GM12878 (cell line): ENCODE results near the gene HTR4.

Experiments
- BCLAF1 ChIP-seq: fragments of 450-650 bp; IDR thresholded peaks from 2 replicates; pipeline ENCODE4 v1.6.1; 2017; ENCODE audit warnings: antibody characterized with exemption, mild to moderate bottlenecking, moderate library complexity
- CTCF ChIP-seq, 3 experiments: IDR thresholded peaks in 2 of 3; conservative IDR thresholded peaks in 1 of 3; 2 replicates each; pipeline ENCODE4 v1.5.1; 2011; ENCODE audit warnings: low read depth in 3 of 3, low read length in 3 of 3, mild to moderate bottlenecking in 3 of 3, control low read depth in 2 of 3, moderate library complexity in 2 of 3, inconsistent platforms in 1 of 3, mixed read lengths in 1 of 3; ENCODE audit not compliant: control insufficient read depth in 2 of 3, insufficient read depth in 1 of 3; ENCODE audit errors: extremely low read depth in 1 of 3
- EP300 ChIP-seq, 2 experiments: fragments of 150-350 bp in 1 of 2; IDR thresholded peaks; 2 replicates each; pipeline ENCODE4 v1.6.1; 2011 to 2012; ENCODE audit warnings: low read depth in 2 of 2, low read length in 2 of 2, borderline replicate concordance in 1 of 2, improper control_type of control experiment in 1 of 2, inconsistent platforms in 1 of 2; ENCODE audit not compliant: control insufficient read depth in 1 of 2
- EZH2 ChIP-seq: IDR thresholded peaks from 2 replicates; pipeline ENCODE4 v1.6.1; 2012; ENCODE audit warnings: low read depth, mild to moderate bottlenecking, control low read depth, inconsistent platforms, low read length, borderline replicate concordance; ENCODE audit not compliant: control insufficient read depth
- HDAC6 ChIP-seq: fragments of 200-600 bp; sonication (generic); IDR thresholded peaks from one replicate; pipeline ENCODE4 v1.8.0; 2017; ENCODE audit warnings: antibody characterized with exemption; ENCODE audit not compliant: unreplicated experiment
- IRF5 ChIP-seq: fragments of 450-650 bp; IDR thresholded peaks from 2 replicates; pipeline ENCODE4 v1.6.1; 2017; ENCODE audit warnings: borderline replicate concordance
- MYC ChIP-seq: IDR thresholded peaks from 2 replicates; pipeline ENCODE4 v1.6.1; 2011; ENCODE audit warnings: mild to moderate bottlenecking, low read length, moderate library complexity, inconsistent platforms; ENCODE audit not compliant: insufficient read depth, insufficient replicate concordance, insufficient read length, severe bottlenecking
- POLR2A ChIP-seq: IDR thresholded peaks from 2 replicates; pipeline ENCODE4 v1.6.1; 2011; ENCODE audit warnings: low read depth, mild to moderate bottlenecking, low read length
- POLR2AphosphoS2 ChIP-seq: IDR thresholded peaks from 2 replicates; pipeline ENCODE4 v1.6.1; 2011; ENCODE audit warnings: low read depth, mild to moderate bottlenecking, low read length, improper control_type of control experiment, moderate library complexity
- REST ChIP-seq: IDR thresholded peaks from 2 replicates; pipeline ENCODE4 v1.6.1; 2012; ENCODE audit warnings: mild to moderate bottlenecking, low read depth, low read length
- RFX5 ChIP-seq: IDR thresholded peaks from 2 replicates; pipeline ENCODE4 v1.6.1; 2011; ENCODE audit warnings: low read depth, low read length, improper control_type of control experiment
- SMARCA5 ChIP-seq: fragments of 450-650 bp; IDR thresholded peaks from 2 replicates; pipeline ENCODE4 v1.6.1; 2017; ENCODE audit warnings: mild to moderate bottlenecking
- TCF7 ChIP-seq: IDR thresholded peaks from 2 replicates; pipeline ENCODE4 v1.6.1; 2014; ENCODE audit warnings: antibody characterized with exemption, borderline replicate concordance

GRCh38 chr5:148459669-148460068 lies 194.7 kb downstream of the HTR4 start:
- TF ChIP-seq POLR2A: no peak
- no peak for TF ChIP-seq EP300 (IDR thresholded peaks at IDR 0.05; ENCODE audit: borderline replicate concordance in 1 of 2, control insufficient read depth in 1 of 2, low read depth in 2 of 2, low read length in 2 of 2)
- no peak for TF ChIP-seq CTCF (IDR thresholded peaks at IDR 0.05 in 2 of 3, conservative IDR thresholded peaks at IDR 0.05 in 1 of 3; ENCODE audit: control insufficient read depth in 2 of 3, extremely low read depth in 1 of 3, insufficient read depth in 1 of 3, low read depth in 3 of 3, low read length in 3 of 3)
- no peak for TF ChIP-seq POLR2AphosphoS2
- no peak for TF ChIP-seq RFX5
- no peak for TF ChIP-seq TCF7
- TF ChIP-seq IRF5: no peak
- no peak for TF ChIP-seq EZH2
- no peak for TF ChIP-seq HDAC6
- no peak for TF ChIP-seq REST
- no peak for TF ChIP-seq SMARCA5
- TF ChIP-seq MYC: no peak
- no peak for TF ChIP-seq BCLAF1
